HCT116 (cell line): ENCODE measurements around the gene NFXL1. TPM values are rescaled to one million over a fixed set of nuclear protein-coding genes. Genes with fewer than 3 reads are reported as not detected.
A peak's percentile ranks its signal among the peaks of the same experiment; 100 is the strongest.

Experiments used
- ATAC-seq: fragments of 200-7000 bp; cut with Tn5 transposase; 2 replicates; pipeline ENCODE4 v1.9.1; 2020; ENCODE audit warnings: mild to moderate bottlenecking, moderate library complexity
- BruUV-seq: library from RNA; stranded (reverse); fragments of 400-500 nt; replicated peaks from 2 replicates; lab custom pipeline; 2021; lab: Mats Ljungman, UMichigan
- CTCF ChIA-PET: fragments of 300-600 bp; sonication (Branson Sonifier 250); formaldehyde crosslinking; loops from one replicate; lab custom pipeline; 2021; ENCODE audit warnings: antibody characterized with exemption; lab: Charles Lee
- POLR2A ChIA-PET: fragments of 300-600, 350-600 bp; sonication (Branson Sonifier 250); formaldehyde crosslinking; loops from one replicate; lab custom pipeline; 2021; ENCODE audit warnings: antibody characterized with exemption; lab: Charles Lee
- RAD21 ChIA-PET, 2 experiments: fragments of 300-600 bp; sonication (Branson Sonifier 250); formaldehyde crosslinking; loops; one replicate each; lab custom pipeline; 2023; ENCODE audit warnings: low total read pairs in 2 of 2; ENCODE audit not compliant: uncharacterized antibody in 2 of 2, unreplicated experiment in 2 of 2, low non-redundant PET in 1 of 2; lab: Charles Lee
- DNase-seq: peaks from one replicate; pipeline ENCODE4 v3.0.0-alpha.2; 2010; ENCODE audit warnings: low read depth, low spot score
- H2AFZ ChIP-seq: fragments of 200-600 bp; shearing (Covaris generic), sonication (generic); 2 replicates; pipeline ENCODE4 v1.6.1; 2017; ENCODE audit warnings: low read depth, mixed run types, mixed read lengths, antibody characterized with exemption, low read length; ENCODE audit not compliant: poor library complexity, severe bottlenecking
- H3K27ac ChIP-seq: 2 replicates; pipeline ENCODE4 v1.5.1; 2012; ENCODE audit warnings: low read depth, low read length
- H3K27me3 ChIP-seq: fragments of 200-600 bp; sonication (generic); 2 replicates; pipeline ENCODE4 v1.6.1; 2016; ENCODE audit warnings: mixed run types, low read length, mixed read lengths; ENCODE audit not compliant: insufficient read depth
- H3K36me3 ChIP-seq, 2 experiments: fragments of 200-500 bp in 1 of 2; fragments of 200-600 bp in 1 of 2; sonication (Bioruptor generic) in 1 of 2; sonication (generic) in 1 of 2; 2 replicates each; pipeline versions ENCODE4 v1.5.1 to v1.6.1; 2014 to 2016; ENCODE audit warnings: low read length in 2 of 2, inconsistent platforms in 1 of 2, mixed read lengths in 1 of 2, mixed run types in 1 of 2; ENCODE audit not compliant: insufficient read depth in 2 of 2, control insufficient read depth in 1 of 2
- H3K4me1 ChIP-seq, 2 experiments: fragments of 200-600 bp in 1 of 2; sonication (generic) in 1 of 2; 2 replicates each; pipeline versions ENCODE4 v1.5.1 to v1.6.1; 2012 to 2017; ENCODE audit warnings: low read length in 2 of 2, inconsistent platforms in 1 of 2, mild to moderate bottlenecking in 1 of 2, mixed read lengths in 1 of 2, mixed run types in 1 of 2, moderate library complexity in 1 of 2; ENCODE audit not compliant: insufficient read depth in 2 of 2, control insufficient read depth in 1 of 2
- H3K4me2 ChIP-seq: fragments of 200-600 bp; sonication (generic); 2 replicates; pipeline ENCODE4 v1.6.1; 2017; ENCODE audit warnings: mixed run types, low read length, mixed read lengths
- H3K4me3 ChIP-seq, 2 experiments: fragments of 200-600 bp in 1 of 2; sonication (generic) in 1 of 2; replicated peaks in 1 of 2; 2 replicates each; pipeline ENCODE4 v1.5.1; 2011 to 2016; ENCODE audit warnings: low read length in 2 of 2, control low read depth in 1 of 2, low read depth in 1 of 2, mild to moderate bottlenecking in 1 of 2, mixed read lengths in 1 of 2, mixed run types in 1 of 2
- H3K79me2 ChIP-seq: fragments of 200-600 bp; sonication (generic); 2 replicates; pipeline ENCODE4 v1.6.1; 2017; ENCODE audit warnings: mild to moderate bottlenecking, mixed run types, low read length, moderate library complexity, mixed read lengths; ENCODE audit not compliant: insufficient read depth
- H3K9ac ChIP-seq: fragments of 200-600 bp; sonication (generic); 2 replicates; pipeline ENCODE4 v1.6.1; 2016; ENCODE audit warnings: low read length, mixed read lengths
- H3K9me2 ChIP-seq: fragments of 200-600 bp; sonication (generic), shearing (Covaris generic); 2 replicates; pipeline ENCODE4 v1.6.1; 2017; ENCODE audit warnings: mixed run types, mild to moderate bottlenecking, moderate library complexity; ENCODE audit not compliant: insufficient read depth
- H3K9me3 ChIP-seq, 2 experiments: fragments of 200-500 bp in 1 of 2; fragments of 200-600 bp in 1 of 2; sonication (Bioruptor generic) in 1 of 2; sonication (generic) in 1 of 2; 2 replicates each; pipeline ENCODE4 v1.6.1; 2014 to 2017; ENCODE audit warnings: low read length in 2 of 2, mixed read lengths in 2 of 2, inconsistent platforms in 1 of 2, low read depth in 1 of 2, mild to moderate bottlenecking in 1 of 2, mixed run types in 1 of 2, moderate library complexity in 1 of 2; ENCODE audit not compliant: control insufficient read depth in 1 of 2, insufficient read depth in 1 of 2
- H4K20me1 ChIP-seq: fragments of 200-600 bp; sonication (generic), shearing (Covaris generic); 2 replicates; pipeline ENCODE4 v1.6.1; 2017; ENCODE audit warnings: mixed run types, mild to moderate bottlenecking, moderate library complexity; ENCODE audit not compliant: insufficient read depth
- ATF3 ChIP-seq: IDR thresholded peaks from 2 replicates; pipeline ENCODE4 v1.6.1; 2012
- CTCF ChIP-seq, 3 experiments: fragments of 200-600 bp in 1 of 3; sonication (generic) in 1 of 3; IDR thresholded peaks in 2 of 3; conservative IDR thresholded peaks in 1 of 3; 2 replicates each; pipeline ENCODE4 v1.5.1; 2012 to 2017; ENCODE audit warnings: low read depth in 2 of 3, low read length in 2 of 3, antibody characterized with exemption in 1 of 3, borderline replicate concordance in 1 of 3, control low read depth in 1 of 3, mild to moderate bottlenecking in 1 of 3, mixed read lengths in 1 of 3, mixed run types in 1 of 3, moderate library complexity in 1 of 3; ENCODE audit not compliant: insufficient read depth in 1 of 3
- EGR1 ChIP-seq: IDR thresholded peaks from 2 replicates; pipeline ENCODE4 v1.6.1; 2012; ENCODE audit warnings: low read depth
- ELF1 ChIP-seq: IDR thresholded peaks from 2 replicates; pipeline ENCODE4 v1.6.1; 2012; ENCODE audit warnings: low read depth, borderline replicate concordance
- REST ChIP-seq: IDR thresholded peaks from 2 replicates; pipeline ENCODE4 v1.6.1; 2012; ENCODE audit warnings: low read depth
- intact Hi-C: fragments of 100-400 bp; cut with micrococcal nuclease; formaldehyde crosslinking; loops from 2 replicates; pipeline ENCODE4 v1.10.0; 2022
- total RNA-seq: library from RNA; stranded (reverse); gene quantifications from one replicate; pipeline ENCODE4 v1.2.1, GENCODE V29; 2021; ENCODE audit not compliant: unreplicated experiment

NFXL1 gene
- total RNA-seq, 1 experiment from 2014 or later, result 26.8 TPM

GRCh38 chr4:47945930-47946726 lies 31.7 kb upstream of the NFXL1 start:
- H2AFZ ChIP-seq, result no peak overlapping the region
- H3K27me3 ChIP-seq, result no peaks in the 10 kb centered on the region
- POLR2A ChIA-PET, result no interaction called here
- H3K9me3 ChIP-seq, result no peaks in the 10 kb centered on the region
- BruUV-seq, result no TSS peak
- H3K4me1 ChIP-seq, result no peaks in the 10 kb centered on the region
- H3K79me2 ChIP-seq, result no peaks in the 10 kb centered on the region
- H4K20me1 ChIP-seq, result no peaks in the 10 kb centered on the region
- H3K9me2 ChIP-seq, result no peaks in the 10 kb centered on the region
- no peak overlapping the region for H3K4me2 ChIP-seq
- H3K36me3 ChIP-seq, result no peaks in the 10 kb centered on the region
- no peak overlapping the region for H3K9ac ChIP-seq
- TF ChIP-seq ELF1, result no peak
- peak in 2 of 3 experiments; percentile 35 to 44; a peak in 3 of 6 replicates for TF ChIP-seq CTCF (IDR thresholded peaks at IDR 0.05 in 2 of 3, conservative IDR thresholded peaks at IDR 0.05 in 1 of 3; ENCODE audit: borderline replicate concordance in 1 of 3, insufficient read depth in 1 of 3, low read depth in 2 of 3, low read length in 2 of 3)
- no peak overlapping the region for H3K27ac ChIP-seq
- no peak for DNase-seq
- ATAC-seq, result peak; percentile 57; the same call in 1 of the 2 replicates
- no peak overlapping the region for H3K4me3 ChIP-seq
- intact Hi-C loops, result no loop called here
- CTCF ChIA-PET, result no interaction called here
- RAD21 ChIA-PET, result no interaction called here

GRCh38 chr4:47942081-47942819 lies 27.9 kb upstream of the NFXL1 start:
- H3K36me3 ChIP-seq, result no peaks in the 10 kb centered on the region
- H3K4me2 ChIP-seq, result no peak overlapping the region
- TF ChIP-seq EGR1, result no peak
- no peak for TF ChIP-seq ATF3
- no peak for TF ChIP-seq REST
- CTCF ChIA-PET, result interaction anchor here (2.0 kb wide), 1 partner anchor 8 kb away, joined by 5 read pairs; no protein-coding TSS in a partner anchor
- no peaks in the 10 kb centered on the region for H3K27me3 ChIP-seq
- H4K20me1 ChIP-seq, result no peaks in the 10 kb centered on the region
- BruUV-seq, result no TSS peak
- H3K79me2 ChIP-seq, result no peaks in the 10 kb centered on the region
- no peaks in the 10 kb centered on the region for H3K4me1 ChIP-seq
- no peak overlapping the region for H2AFZ ChIP-seq
- no peak overlapping the region for H3K27ac ChIP-seq
- RAD21 ChIA-PET, result no interaction called here
- intact Hi-C loops, result no loop called here
- no peak overlapping the region for H3K4me3 ChIP-seq
- DNase-seq (no peak), ATAC-seq (no peak)
- 0 out of 2 replicates have a peak, but pooled peaks cover under 1% of the 10 kb centered on the region for H3K9me2 ChIP-seq
- POLR2A ChIA-PET, result no interaction called here
- no peak overlapping the region for H3K9ac ChIP-seq
- H3K9me3 ChIP-seq, result no peaks in the 10 kb centered on the region
